ENCODE data around the gene CLEC7A.

- TF ChIP-seq CTCF (IDR thresholded peaks at IDR 0.05; ENCODE audit: borderline replicate concordance, extremely low read depth, low read length, poor library complexity, severe bottlenecking) (no peak), EZH2 (IDR thresholded peaks at IDR 0.05; ENCODE audit: borderline replicate concordance, low read depth, low read length, severe bottlenecking) (no peak)
These were observed 40.8 kb downstream of the CLEC7A start for GRCh38 chr12:10088955-10089900.
